ENCODE results near the gene PRR3.
A peak's percentile ranks its signal among the peaks of the same experiment; 100 is the strongest.

DNA sequence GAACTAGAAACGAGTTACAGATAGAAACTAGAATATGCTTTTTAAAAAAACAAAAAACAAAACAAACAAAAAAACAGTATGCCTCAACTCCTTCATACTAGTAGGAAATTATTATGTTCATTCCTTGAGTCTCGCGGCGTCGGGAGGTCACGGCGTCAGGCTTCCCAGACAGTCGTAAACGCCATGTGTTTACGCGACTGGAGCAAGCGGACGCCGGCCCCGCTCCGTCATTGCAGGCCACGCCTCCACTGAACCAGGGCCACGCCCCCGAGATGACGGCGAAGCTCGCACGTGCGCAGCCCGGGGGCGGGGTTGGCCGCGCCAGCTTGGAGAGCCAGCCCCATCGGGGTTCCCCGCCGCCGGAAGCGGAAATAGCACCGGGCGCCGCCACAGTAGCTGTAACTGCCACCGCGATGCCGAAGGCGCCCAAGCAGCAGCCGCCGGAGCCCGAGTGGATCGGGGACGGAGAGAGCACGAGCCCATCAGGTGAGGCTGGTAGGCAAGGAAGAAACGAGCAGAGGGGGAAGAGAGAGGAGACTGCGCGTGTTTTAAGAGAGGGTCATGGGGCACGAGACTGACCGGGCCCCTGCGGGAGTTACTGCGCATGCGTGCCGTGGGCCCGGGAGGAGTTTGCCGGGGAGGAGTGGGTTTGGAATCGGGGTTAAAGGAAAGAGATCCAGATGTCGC is 14.1 kb downstream of the PRR3 start, which contains the start of gene ABCF1:
- TF ChIP-seq EP300 (IDR thresholded peaks at IDR 0.05): no peak
- TF ChIP-seq POLR2A (IDR thresholded peaks at IDR 0.05): peak; percentile 56 to 58
- TF ChIP-seq, protein P1, sequence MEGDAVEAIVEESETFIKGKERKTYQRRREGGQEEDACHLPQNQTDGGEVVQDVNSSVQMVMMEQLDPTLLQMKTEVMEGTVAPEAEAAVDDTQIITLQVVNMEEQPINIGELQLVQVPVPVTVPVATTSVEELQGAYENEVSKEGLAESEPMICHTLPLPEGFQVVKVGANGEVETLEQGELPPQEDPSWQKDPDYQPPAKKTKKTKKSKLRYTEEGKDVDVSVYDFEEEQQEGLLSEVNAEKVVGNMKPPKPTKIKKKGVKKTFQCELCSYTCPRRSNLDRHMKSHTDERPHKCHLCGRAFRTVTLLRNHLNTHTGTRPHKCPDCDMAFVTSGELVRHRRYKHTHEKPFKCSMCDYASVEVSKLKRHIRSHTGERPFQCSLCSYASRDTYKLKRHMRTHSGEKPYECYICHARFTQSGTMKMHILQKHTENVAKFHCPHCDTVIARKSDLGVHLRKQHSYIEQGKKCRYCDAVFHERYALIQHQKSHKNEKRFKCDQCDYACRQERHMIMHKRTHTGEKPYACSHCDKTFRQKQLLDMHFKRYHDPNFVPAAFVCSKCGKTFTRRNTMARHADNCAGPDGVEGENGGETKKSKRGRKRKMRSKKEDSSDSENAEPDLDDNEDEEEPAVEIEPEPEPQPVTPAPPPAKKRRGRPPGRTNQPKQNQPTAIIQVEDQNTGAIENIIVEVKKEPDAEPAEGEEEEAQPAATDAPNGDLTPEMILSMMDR (IDR thresholded peaks at IDR 0.05): no peak

All from gastroesophageal sphincter (tissue), 3 donors.